H9 (cell line): ENCODE measurements around the gene SARNP. TPM values are rescaled to one million over a fixed set of nuclear protein-coding genes. Genes with fewer than 3 reads are reported as not detected.
A peak's percentile ranks its signal among the peaks of the same experiment; 100 is the strongest.

Experiments used
- DNase-seq: peaks from one replicate; pipeline ENCODE4 v3.0.0-alpha.2; 2017
- H2AFZ ChIP-seq: one replicate; pipeline ENCODE4 v1.6.1; 2013; ENCODE audit warnings: mild to moderate bottlenecking, low read length, control low read depth, moderate library complexity
- H2AK5ac ChIP-seq: 2 replicates; pipeline ENCODE4 v1.6.1; 2013; ENCODE audit warnings: low read length, control low read depth, mixed read lengths; ENCODE audit not compliant: insufficient read length
- H2BK120ac ChIP-seq: one replicate; pipeline ENCODE4 v1.6.1; 2013; ENCODE audit warnings: low read depth, mild to moderate bottlenecking, low read length, control low read depth, inconsistent platforms; ENCODE audit not compliant: poor library complexity, severe bottlenecking
- H2BK12ac ChIP-seq: 2 replicates; pipeline ENCODE4 v1.6.1; 2013; ENCODE audit warnings: low read length, control low read depth, mixed read lengths, low read depth; ENCODE audit not compliant: insufficient read length
- H2BK15ac ChIP-seq: 2 replicates; pipeline ENCODE4 v1.6.1; 2013; ENCODE audit warnings: low read depth, low read length, control low read depth
- H2BK20ac ChIP-seq: one replicate; pipeline ENCODE4 v1.6.1; 2013; ENCODE audit warnings: low read depth, mild to moderate bottlenecking, low read length, control low read depth, inconsistent platforms; ENCODE audit not compliant: poor library complexity, severe bottlenecking
- H2BK5ac ChIP-seq: 2 replicates; pipeline ENCODE4 v1.6.1; 2013; ENCODE audit warnings: low read length, control low read depth, mixed read lengths; ENCODE audit not compliant: insufficient read length
- H3K14ac ChIP-seq: 2 replicates; pipeline ENCODE4 v1.6.1; 2013; ENCODE audit warnings: low read length, control low read depth; ENCODE audit not compliant: insufficient read depth
- H3K18ac ChIP-seq: 2 replicates; pipeline ENCODE4 v1.6.1; 2013; ENCODE audit warnings: low read depth, mild to moderate bottlenecking, mixed read lengths, low read length, control low read depth; ENCODE audit not compliant: insufficient read length
- H3K23ac ChIP-seq: 2 replicates; pipeline ENCODE4 v1.6.1; 2013; ENCODE audit warnings: low read length, control low read depth, mixed read lengths, low read depth; ENCODE audit not compliant: insufficient read length
- H3K23me2 ChIP-seq: 2 replicates; pipeline ENCODE4 v1.6.1; 2013; ENCODE audit warnings: low read depth, mild to moderate bottlenecking, mixed read lengths, low read length, control low read depth; ENCODE audit not compliant: insufficient read length, poor library complexity, severe bottlenecking
- H3K27ac ChIP-seq: 2 replicates; pipeline ENCODE4 v1.5.1; 2013; ENCODE audit warnings: low read length, control low read depth, mixed read lengths, low read depth; ENCODE audit not compliant: insufficient read length
- H3K27me3 ChIP-seq: 2 replicates; pipeline ENCODE4 v1.6.1; 2013; ENCODE audit warnings: low read length, control low read depth, inconsistent platforms; ENCODE audit not compliant: insufficient read depth
- H3K4ac ChIP-seq: 2 replicates; pipeline ENCODE4 v1.6.1; 2013; ENCODE audit warnings: low read depth, mild to moderate bottlenecking, control low read depth, inconsistent platforms, low read length, moderate library complexity
- H3K4me1 ChIP-seq: 2 replicates; pipeline ENCODE4 v1.6.1; 2013; ENCODE audit warnings: low read length, control low read depth, inconsistent platforms; ENCODE audit not compliant: insufficient read depth
- H3K4me2 ChIP-seq: 2 replicates; pipeline ENCODE4 v1.6.1; 2013; ENCODE audit warnings: low read length, control low read depth, mixed read lengths; ENCODE audit not compliant: insufficient read length, insufficient read depth
- H3K56ac ChIP-seq: 2 replicates; pipeline ENCODE4 v1.6.1; 2013; ENCODE audit warnings: low read depth, mild to moderate bottlenecking, mixed read lengths, low read length, control low read depth; ENCODE audit not compliant: insufficient read length
- H3K79me1 ChIP-seq: 2 replicates; pipeline ENCODE4 v1.6.1; 2013; ENCODE audit warnings: low read depth, mild to moderate bottlenecking, moderate library complexity, low read length, control low read depth, inconsistent platforms; ENCODE audit not compliant: insufficient read depth, poor library complexity, severe bottlenecking
- H3K79me2 ChIP-seq: 2 replicates; pipeline ENCODE4 v1.6.1; 2013; ENCODE audit warnings: low read length, control low read depth, inconsistent platforms; ENCODE audit not compliant: insufficient read depth
- H3K9ac ChIP-seq: 2 replicates; pipeline ENCODE4 v1.6.1; 2013; ENCODE audit warnings: low read length, control low read depth, mixed read lengths; ENCODE audit not compliant: insufficient read length; ENCODE audit errors: extremely low read depth
- H3K9me3 ChIP-seq: one replicate; pipeline ENCODE4 v1.6.1; 2013; ENCODE audit warnings: low read depth, low read length, inconsistent platforms; ENCODE audit not compliant: control insufficient read depth
- H3T11ph ChIP-seq: one replicate; pipeline ENCODE4 v1.6.1; 2013; ENCODE audit warnings: mild to moderate bottlenecking, low read length, control low read depth, inconsistent platforms
- H4K20me1 ChIP-seq: one replicate; pipeline ENCODE4 v1.6.1; 2013; ENCODE audit not compliant: control insufficient read depth, insufficient read length, insufficient read depth
- H4K5ac ChIP-seq: 2 replicates; pipeline ENCODE4 v1.6.1; 2013; ENCODE audit warnings: low read depth, mild to moderate bottlenecking, mixed read lengths, low read length, control low read depth; ENCODE audit not compliant: insufficient read length
- H4K8ac ChIP-seq: replicated peaks from 2 replicates; pipeline ENCODE4 v1.6.1; 2013; ENCODE audit warnings: low read length, control low read depth, mixed read lengths, low read depth; ENCODE audit not compliant: insufficient read length
- H4K91ac ChIP-seq: 2 replicates; pipeline ENCODE4 v1.6.1; 2013; ENCODE audit warnings: low read depth, mild to moderate bottlenecking, moderate library complexity, mixed read lengths, low read length, control low read depth; ENCODE audit not compliant: insufficient read length
- H3K27ac Mint-ChIP-seq, 3 experiments: 2 replicates in 2 of 3; 3 replicates in 1 of 3; pipeline ENCODE4 v1.8.0; 2020 to 2021; ENCODE audit warnings: mixed read lengths in 3 of 3, mild to moderate bottlenecking in 1 of 3, moderate library complexity in 1 of 3
- H3K27me3 Mint-ChIP-seq: 2 replicates; pipeline ENCODE4 v1.8.0; 2021; ENCODE audit warnings: low read depth, mild to moderate bottlenecking, moderate library complexity, mixed read lengths
- H3K36me3 Mint-ChIP-seq, 3 experiments: 2 replicates in 2 of 3; 3 replicates in 1 of 3; pipeline ENCODE4 v1.8.0; 2020 to 2021; ENCODE audit warnings: low read depth in 3 of 3, mixed read lengths in 3 of 3; ENCODE audit not compliant: insufficient read depth in 1 of 3
- H3K4me1 Mint-ChIP-seq, 2 experiments: 2 replicates each; pipeline ENCODE4 v1.8.0; 2020; ENCODE audit warnings: mixed read lengths in 2 of 2
- H3K4me3 Mint-ChIP-seq, 2 experiments: 2 replicates in 1 of 2; 3 replicates in 1 of 2; pipeline ENCODE4 v1.8.0; 2020 to 2021; ENCODE audit warnings: mild to moderate bottlenecking in 2 of 2, mixed read lengths in 2 of 2, moderate library complexity in 1 of 2
- H3K9me3 Mint-ChIP-seq, 2 experiments: 2 replicates in 1 of 2; 3 replicates in 1 of 2; pipeline ENCODE4 v1.8.0; 2020; ENCODE audit warnings: mild to moderate bottlenecking in 2 of 2, mixed read lengths in 2 of 2, moderate library complexity in 1 of 2
- WGBS: extraction: QIAGEN DNeasy Blood & Tissue Kit; methylation state at CpG from one replicate; pipeline ENCODE4 v1.1.7; 2013; ENCODE audit warnings: missing lambda C conversion rate, low lambda C conversion rate, mixed read lengths; ENCODE audit not compliant: insufficient read length; ENCODE audit errors: extremely low coverage; 5-methylcytosine and 5-hydroxymethylcytosine counted together
- total RNA-seq: library from RNA; stranded (reverse); gene quantifications from 2 replicates; pipeline ENCODE4 v1.2.1, GENCODE V29; 2021
- TF ChIP-seq, protein P1 (sequence below): fragments of 200-600 bp; sonication (generic); conservative IDR thresholded peaks from 3 replicates; pipeline ENCODE4 v1.8.0; 2021; ENCODE audit warnings: antibody characterized with exemption, mild to moderate bottlenecking

SARNP gene
- total RNA-seq, 1 experiment from 2014 or later = 127 TPM

DNA sequence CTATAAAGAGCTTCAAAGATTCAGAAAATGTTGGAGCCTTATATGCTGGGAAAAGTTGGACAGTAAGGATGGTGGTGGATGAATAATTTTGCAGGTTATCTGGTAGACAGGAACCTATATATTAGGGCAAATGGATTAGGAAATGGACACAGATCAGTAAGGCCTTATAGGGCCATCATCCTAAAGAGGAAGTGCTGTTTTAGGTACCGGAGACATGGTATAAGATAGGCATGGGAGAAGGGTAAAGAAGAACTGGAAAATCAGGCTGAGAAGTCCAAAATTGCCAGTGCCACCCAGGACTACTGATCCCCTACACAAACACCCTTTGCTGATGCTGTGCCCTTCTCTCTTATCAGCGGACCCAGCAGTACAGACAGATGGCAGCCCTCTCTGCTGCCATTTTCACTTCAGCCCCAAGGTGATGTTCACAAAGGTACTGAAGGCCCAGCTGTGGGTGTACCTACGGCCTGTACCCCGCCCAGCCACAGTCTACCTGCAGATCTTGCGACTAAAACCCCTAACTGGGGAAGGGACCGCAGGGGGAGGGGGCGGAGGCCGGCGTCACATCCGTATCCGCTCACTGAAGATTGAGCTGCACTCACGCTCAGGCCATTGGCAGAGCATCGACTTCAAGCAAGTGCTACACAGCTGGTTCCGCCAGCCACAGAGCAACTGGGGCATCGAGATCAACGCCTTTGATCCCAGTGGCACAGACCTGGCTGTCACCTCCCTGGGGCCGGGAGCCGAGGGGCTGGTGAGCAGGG lies 69.1 kb downstream of the SARNP start:
- H2BK15ac ChIP-seq = no peak overlapping the region
- no peak overlapping the region for H3K4ac ChIP-seq
- WGBS = no CpG with 5 or more reads among the region's 18 CpGs
- Mint-ChIP-seq H3K27me3 (no peaks in the 10 kb centered on the region), H3K4me1 (peaks cover 58% of the 10 kb centered on the region in 2 experiments), H3K36me3 (peaks cover 37 to 64% (median 62%) of the 10 kb centered on the region in 3 experiments; a peak in 6 of 7 replicates), H3K4me3 (peak overlapping the region; percentile 1 to 97; a peak in 2 of 5 replicates), H3K27ac (peak overlapping the region in 1 of 3 experiments; percentile 44; a peak in 5 of 7 replicates), H3K9me3 (no peaks in the 10 kb centered on the region)
- TF ChIP-seq, protein P1, sequence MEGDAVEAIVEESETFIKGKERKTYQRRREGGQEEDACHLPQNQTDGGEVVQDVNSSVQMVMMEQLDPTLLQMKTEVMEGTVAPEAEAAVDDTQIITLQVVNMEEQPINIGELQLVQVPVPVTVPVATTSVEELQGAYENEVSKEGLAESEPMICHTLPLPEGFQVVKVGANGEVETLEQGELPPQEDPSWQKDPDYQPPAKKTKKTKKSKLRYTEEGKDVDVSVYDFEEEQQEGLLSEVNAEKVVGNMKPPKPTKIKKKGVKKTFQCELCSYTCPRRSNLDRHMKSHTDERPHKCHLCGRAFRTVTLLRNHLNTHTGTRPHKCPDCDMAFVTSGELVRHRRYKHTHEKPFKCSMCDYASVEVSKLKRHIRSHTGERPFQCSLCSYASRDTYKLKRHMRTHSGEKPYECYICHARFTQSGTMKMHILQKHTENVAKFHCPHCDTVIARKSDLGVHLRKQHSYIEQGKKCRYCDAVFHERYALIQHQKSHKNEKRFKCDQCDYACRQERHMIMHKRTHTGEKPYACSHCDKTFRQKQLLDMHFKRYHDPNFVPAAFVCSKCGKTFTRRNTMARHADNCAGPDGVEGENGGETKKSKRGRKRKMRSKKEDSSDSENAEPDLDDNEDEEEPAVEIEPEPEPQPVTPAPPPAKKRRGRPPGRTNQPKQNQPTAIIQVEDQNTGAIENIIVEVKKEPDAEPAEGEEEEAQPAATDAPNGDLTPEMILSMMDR = no peak
- no peak overlapping the region for H3K56ac ChIP-seq
- H4K91ac ChIP-seq = no peak overlapping the region
- H3K27ac ChIP-seq = no peak overlapping the region
- H2AFZ ChIP-seq = no peak overlapping the region
- H3K79me1 ChIP-seq = peaks cover 3% of the 10 kb centered on the region
- H2BK120ac ChIP-seq = no peak overlapping the region
- H3K4me1 ChIP-seq = peaks cover 15% of the 10 kb centered on the region
- H4K20me1 ChIP-seq = no peaks in the 10 kb centered on the region
- no peak overlapping the region for H2BK5ac ChIP-seq
- no peak overlapping the region for H3K23ac ChIP-seq
- H2BK20ac ChIP-seq = no peak overlapping the region
- no peaks in the 10 kb centered on the region for H3K27me3 ChIP-seq
- no peak overlapping the region for H4K8ac ChIP-seq
- peak; percentile 33 for DNase-seq
- no peak overlapping the region for H3K9ac ChIP-seq
- no peak overlapping the region for H4K5ac ChIP-seq
- no peak overlapping the region for H2BK12ac ChIP-seq
- no peak overlapping the region for H3K14ac ChIP-seq
- peaks cover 25% of the 10 kb centered on the region for H3K23me2 ChIP-seq
- H2AK5ac ChIP-seq = no peak overlapping the region
- H3K18ac ChIP-seq = no peak overlapping the region
- H3T11ph ChIP-seq = no peak overlapping the region
- no peak overlapping the region for H3K4me2 ChIP-seq
- H3K79me2 ChIP-seq = peaks cover 6% of the 10 kb centered on the region; the same call in 1 of the 2 replicates
- H3K9me3 ChIP-seq = no peaks in the 10 kb centered on the region
